GM21528 (cell line): ENCODE measurements around the gene CCAR1.
"Not testable (repeated sequence)": the region's sequence is repeated elsewhere in the genome, so short reads cannot be mapped to it uniquely, and the experiment has no call there.

ENCODE experiments used
- ATAC-seq: cut with Tn5 transposase; IDR thresholded peaks from one replicate; pipeline ENCODE4 v1.9.1; 2021; ENCODE audit warnings: mild to moderate bottlenecking, moderate library complexity; ENCODE audit not compliant: unreplicated experiment, low FRiP score

The CCAR1 gene

GRCh38 chr10:68756246-68756645, 35.2 kb downstream of the CCAR1 start:
- ATAC-seq = no peak

GRCh38 chr10:68756766-68757165, 35.7 kb downstream of the CCAR1 start:
- ATAC-seq = no peak

- ATAC-seq = no peak
Measured at GRCh38 chr10:68759223-68759863, 38.3 kb downstream of the CCAR1 start.

- no peak for ATAC-seq
Measured at GRCh38 chr10:68759967-68760366, 38.9 kb downstream of the CCAR1 start.

GRCh38 chr10:68767407-68767806, 46.4 kb downstream of the CCAR1 start:
- not testable (repeated sequence) for ATAC-seq

GRCh38 chr10:68781613-68782574, 60.9 kb downstream of the CCAR1 start:
- ATAC-seq = no peak

GRCh38 chr10:68784476-68784875, 63.4 kb downstream of the CCAR1 start:
- no peak for ATAC-seq

GRCh38 chr10:68787813-68788212, 66.8 kb downstream of the CCAR1 start:
- ATAC-seq = no peak

- no peak for ATAC-seq
Measured at GRCh38 chr10:68790476-68790875, 69.4 kb downstream of the CCAR1 start.

GRCh38 chr10:68792115-68792514, 71.1 kb downstream of the CCAR1 start:
- ATAC-seq = no peak

GRCh38 chr10:68795886-68796532, 75.0 kb downstream of the CCAR1 start:
- ATAC-seq = no peak

- ATAC-seq = no peak
Measured at GRCh38 chr10:68796605-68797004, 75.6 kb downstream of the CCAR1 start.

- ATAC-seq = no peak
Measured at GRCh38 chr10:68800211-68800610, 79.2 kb downstream of the CCAR1 start.

- ATAC-seq = no peak
Measured at GRCh38 chr10:68804692-68805091, 83.7 kb downstream of the CCAR1 start.

GRCh38 chr10:68810830-68811229, 89.8 kb downstream of the CCAR1 start:
- not testable (repeated sequence) for ATAC-seq

GRCh38 chr10:68811314-68812009, 90.4 kb downstream of the CCAR1 start:
- no peak for ATAC-seq

- ATAC-seq = no peak
Measured at GRCh38 chr10:68812420-68812819, 91.4 kb downstream of the CCAR1 start.

GRCh38 chr10:68813559-68813958, 92.5 kb downstream of the CCAR1 start:
- ATAC-seq = no peak

- no peak for ATAC-seq
Measured at GRCh38 chr10:68816796-68817412, 95.9 kb downstream of the CCAR1 start.

GRCh38 chr10:68820359-68820758, 99.3 kb downstream of the CCAR1 start:
- ATAC-seq = not testable (repeated sequence)
